ENCODE measurements around the gene PTPRM.

GRCh38 chr18:7601936-7602335 lies 34.8 kb downstream of the PTPRM start:
- TF ChIP-seq, protein P1, sequence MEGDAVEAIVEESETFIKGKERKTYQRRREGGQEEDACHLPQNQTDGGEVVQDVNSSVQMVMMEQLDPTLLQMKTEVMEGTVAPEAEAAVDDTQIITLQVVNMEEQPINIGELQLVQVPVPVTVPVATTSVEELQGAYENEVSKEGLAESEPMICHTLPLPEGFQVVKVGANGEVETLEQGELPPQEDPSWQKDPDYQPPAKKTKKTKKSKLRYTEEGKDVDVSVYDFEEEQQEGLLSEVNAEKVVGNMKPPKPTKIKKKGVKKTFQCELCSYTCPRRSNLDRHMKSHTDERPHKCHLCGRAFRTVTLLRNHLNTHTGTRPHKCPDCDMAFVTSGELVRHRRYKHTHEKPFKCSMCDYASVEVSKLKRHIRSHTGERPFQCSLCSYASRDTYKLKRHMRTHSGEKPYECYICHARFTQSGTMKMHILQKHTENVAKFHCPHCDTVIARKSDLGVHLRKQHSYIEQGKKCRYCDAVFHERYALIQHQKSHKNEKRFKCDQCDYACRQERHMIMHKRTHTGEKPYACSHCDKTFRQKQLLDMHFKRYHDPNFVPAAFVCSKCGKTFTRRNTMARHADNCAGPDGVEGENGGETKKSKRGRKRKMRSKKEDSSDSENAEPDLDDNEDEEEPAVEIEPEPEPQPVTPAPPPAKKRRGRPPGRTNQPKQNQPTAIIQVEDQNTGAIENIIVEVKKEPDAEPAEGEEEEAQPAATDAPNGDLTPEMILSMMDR (IDR thresholded peaks at IDR 0.05), result no peak
- no peak for TF ChIP-seq POLR2AphosphoS5 (IDR thresholded peaks at IDR 0.05)
